A172 (cell line): ENCODE results near the gene POU2F3. TPM values are rescaled to one million over a fixed set of nuclear protein-coding genes. Genes with fewer than 3 reads are reported as not detected.
A peak's percentile ranks its signal among the peaks of the same experiment; 100 is the strongest.

ENCODE experiments used
- DNase-seq: peaks from one replicate; pipeline ENCODE4 v3.0.0-alpha.2; 2015; ENCODE audit warnings: low spot score
- total RNA-seq: library from RNA; depleted of rRNA; stranded (reverse); fragments of >200 nt; shearing (Covaris generic); gene quantifications from 2 replicates; pipeline ENCODE4 v1.2.3, GENCODE V29; 2014; rRNA removed

POU2F3 gene
- total RNA-seq, 1 experiment from 2014 or later: 0.48 TPM

- no peak for DNase-seq
Observed at GRCh38 chr11:120339394-120339890, 99.5 kb downstream of the POU2F3 start.

GRCh38 chr11:120340529-120340928 is 100.6 kb downstream of the POU2F3 start:
- no peak for DNase-seq

DNA sequence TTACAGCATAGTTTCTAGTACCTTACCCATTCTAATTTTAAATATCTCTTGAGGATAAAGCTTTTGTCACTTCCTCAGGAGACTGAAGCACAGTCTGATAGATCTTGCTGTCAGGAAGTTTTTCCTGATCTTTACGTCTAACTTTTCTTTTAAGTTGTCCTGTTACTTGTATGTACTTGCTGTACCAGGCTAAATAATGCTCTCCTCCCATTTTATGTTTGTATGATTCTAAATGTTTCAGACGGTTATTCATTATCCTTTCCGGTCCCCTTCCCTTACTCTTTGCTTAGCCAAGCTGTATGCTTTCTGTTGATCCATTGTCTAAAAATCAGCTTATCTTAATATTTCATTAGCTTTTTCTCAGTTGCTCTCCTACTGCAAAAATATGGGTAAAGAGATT is 102.3 kb downstream of the POU2F3 start:
- no peak for DNase-seq

- DNase-seq: no peak
Observed at GRCh38 chr11:120342678-120343077, 102.7 kb downstream of the POU2F3 start.

GRCh38 chr11:120343429-120343828 is 103.5 kb downstream of the POU2F3 start:
- no peak for DNase-seq

DNA sequence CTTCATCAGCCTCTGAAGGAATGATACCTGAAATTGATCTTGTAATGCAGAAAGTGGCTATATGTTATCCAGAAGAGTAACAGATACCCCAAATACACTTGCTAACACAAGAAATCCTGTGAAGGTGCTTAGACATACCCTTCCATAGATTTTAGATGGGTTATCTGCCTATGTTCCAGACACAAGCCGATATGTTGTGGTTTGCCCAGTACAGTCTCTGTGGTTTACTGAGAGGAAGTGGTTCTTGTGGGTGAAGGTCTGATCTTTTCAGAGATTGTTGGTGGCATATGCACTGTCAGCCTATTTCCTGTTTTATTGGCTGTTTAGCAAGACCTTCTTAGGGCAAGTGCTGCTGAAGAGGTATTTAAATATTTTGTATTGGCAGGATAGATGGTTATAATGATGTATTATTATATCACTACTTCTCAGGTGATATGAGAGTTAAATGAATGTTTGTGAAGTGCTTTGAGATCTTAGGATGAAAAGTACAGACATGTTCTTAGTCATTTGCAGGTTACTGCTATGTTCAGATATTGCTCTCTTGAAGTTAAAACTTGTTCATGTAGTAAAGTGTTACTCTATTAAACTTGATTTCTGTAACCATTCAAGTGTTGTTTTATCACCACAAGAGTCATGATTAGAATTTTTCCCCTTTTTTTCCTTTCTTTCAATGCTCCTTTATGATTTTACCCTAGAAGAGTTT is 104.5 kb downstream of the POU2F3 start:
- peak; percentile 59 for DNase-seq

DNA sequence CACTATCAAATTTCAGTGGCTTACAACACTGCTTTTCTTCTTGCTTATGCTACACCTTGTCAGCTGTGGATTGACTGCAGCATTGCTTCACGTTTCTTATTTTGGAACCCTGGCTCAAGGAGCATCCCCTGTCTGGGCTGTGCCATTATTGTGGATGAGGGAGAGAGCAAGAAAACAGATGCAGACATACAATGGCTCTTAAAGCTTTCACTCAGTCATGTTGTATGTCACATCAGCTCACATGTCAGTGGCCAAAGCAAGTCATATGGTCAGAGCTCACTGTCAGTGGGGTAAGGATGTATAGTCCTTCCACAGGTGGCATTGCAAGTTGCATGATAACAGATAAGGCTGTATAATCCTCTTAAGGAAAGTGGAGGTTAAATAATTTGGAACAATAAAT is 106.3 kb downstream of the POU2F3 start:
- DNase-seq: no peak

- DNase-seq: no peak
Observed at GRCh38 chr11:120350637-120351036, 110.7 kb downstream of the POU2F3 start.

DNA sequence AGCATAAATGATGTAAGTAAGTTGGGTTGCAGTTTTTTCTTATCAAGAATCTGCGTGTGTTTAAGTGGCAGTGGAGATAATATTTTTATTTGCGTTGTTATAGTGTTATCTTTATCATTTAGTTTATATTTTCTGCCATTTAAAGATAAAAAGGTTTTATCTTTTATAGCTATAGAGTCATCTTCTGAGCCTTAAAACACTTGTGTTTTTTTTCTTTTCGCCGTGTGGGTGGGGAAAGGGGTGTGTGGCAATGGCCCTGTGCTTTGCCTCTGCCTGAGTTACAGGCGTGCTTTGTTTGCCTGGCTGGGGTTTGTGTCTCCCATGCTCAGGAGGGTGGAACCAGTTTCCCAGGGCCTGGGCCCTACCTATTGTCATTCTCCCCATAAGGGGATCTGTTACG is 112.5 kb downstream of the POU2F3 start:
- no peak for DNase-seq

- DNase-seq: no peak
Observed at GRCh38 chr11:120354068-120354467, 114.1 kb downstream of the POU2F3 start.

DNA sequence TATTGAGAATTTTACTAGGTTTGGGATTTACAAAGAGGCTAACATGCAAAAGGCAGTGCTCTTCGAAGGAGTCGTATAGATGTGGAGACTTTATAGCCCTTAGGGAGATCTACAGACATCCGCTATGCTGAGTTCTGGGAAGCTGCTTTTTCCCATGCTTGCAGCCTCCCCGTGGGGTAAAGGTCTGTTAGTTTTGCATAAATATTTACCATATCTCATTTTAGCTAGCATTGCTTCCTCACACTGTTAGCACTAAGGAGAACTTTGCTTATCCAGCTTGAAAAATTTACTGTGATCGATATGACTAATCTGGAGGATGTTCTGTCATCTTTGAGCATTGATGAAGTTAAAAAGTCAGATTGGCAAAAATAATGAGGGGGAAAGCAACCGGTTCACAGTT is 114.8 kb downstream of the POU2F3 start:
- DNase-seq: no peak

- DNase-seq: no peak
Observed at GRCh38 chr11:120357620-120358019, 117.7 kb downstream of the POU2F3 start.

GRCh38 chr11:120358729-120359128 is 118.8 kb downstream of the POU2F3 start:
- no peak for DNase-seq

- DNase-seq: no peak
Observed at GRCh38 chr11:120363436-120363835, 123.5 kb downstream of the POU2F3 start.

- no peak for DNase-seq
Observed at GRCh38 chr11:120365512-120365911, 125.6 kb downstream of the POU2F3 start.

Other genes starting within 250 kb of the POU2F3 start
- 3.0 and 10.2 TPM in 2 replicates for gene TRIM29, start 102.0 kb upstream of the POU2F3 start, total RNA-seq
- gene OAF, start 29.1 kb upstream of the POU2F3 start, total RNA-seq: 45.9 and 57.6 TPM in 2 replicates
- 7.1 and 7.3 TPM in 2 replicates for gene TLCD5, start 85.2 kb downstream of the POU2F3 start, total RNA-seq
- 18.9 and 29.4 TPM in 2 replicates for gene ARHGEF12, start 96.3 kb downstream of the POU2F3 start, total RNA-seq